IPS DF 4.7 (cell line): ENCODE data around the gene RBM3.

Source experiments
- DNase-seq: peaks from one replicate; pipeline ENCODE4 v3.0.0-alpha.2; 2013; ENCODE audit warnings: low spot score; ENCODE audit errors: extremely low read depth

RBM3 gene

GRCh38 chrX:48576108-48576507 lies 1.8 kb downstream of the RBM3 start:
- no peak for DNase-seq

GRCh38 chrX:48578661-48579128 lies 4.4 kb downstream of the RBM3 start:
- DNase-seq, result no peak

- no peak for DNase-seq
These were observed 5.0 kb downstream of the RBM3 start for GRCh38 chrX:48579259-48579658.

- no peak for DNase-seq
These were observed 6.4 kb downstream of the RBM3 start for GRCh38 chrX:48580662-48581061.

- no peak for DNase-seq
These were observed 10.4 kb downstream of the RBM3 start for GRCh38 chrX:48584698-48585097.

GRCh38 chrX:48589482-48590162 lies 15.3 kb downstream of the RBM3 start:
- no peak for DNase-seq

- no peak for DNase-seq
These were observed 16.2 kb downstream of the RBM3 start for GRCh38 chrX:48590203-48591103.

- no peak for DNase-seq
These were observed 17.0 kb downstream of the RBM3 start for GRCh38 chrX:48591255-48591791.

- no peak for DNase-seq
These were observed 18.7 kb downstream of the RBM3 start for GRCh38 chrX:48592971-48593370.

GRCh38 chrX:48595929-48596328 lies 21.6 kb downstream of the RBM3 start:
- no peak for DNase-seq

- DNase-seq, result no peak
These were observed 23.3 kb downstream of the RBM3 start, which contains the start of gene WDR13 for GRCh38 chrX:48597353-48598264. Gene WDR13 (plus strand): TSS chrX:48597492. CDS start chrX:48597997, 505 bp downstream.

- no peak for DNase-seq
These were observed 24.3 kb downstream of the RBM3 start for GRCh38 chrX:48598614-48599013.

- no peak for DNase-seq
These were observed 25.1 kb downstream of the RBM3 start for GRCh38 chrX:48599341-48599740.

GRCh38 chrX:48600226-48600625 lies 25.9 kb downstream of the RBM3 start:
- no peak for DNase-seq

- DNase-seq, result no peak
These were observed 27.6 kb downstream of the RBM3 start for GRCh38 chrX:48601741-48602394.

- no peak for DNase-seq
These were observed 30.4 kb downstream of the RBM3 start for GRCh38 chrX:48604701-48605100.

GRCh38 chrX:48606091-48606490 lies 31.8 kb downstream of the RBM3 start:
- DNase-seq, result no peak

GRCh38 chrX:48611703-48612102 lies 37.4 kb downstream of the RBM3 start:
- no peak for DNase-seq

- no peak for DNase-seq
These were observed 39.3 kb downstream of the RBM3 start for GRCh38 chrX:48613502-48614160.

- no peak for DNase-seq
These were observed 42.3 kb downstream of the RBM3 start for GRCh38 chrX:48616576-48616975.
